RKO (cell line): ENCODE data around the gene PC.
A peak's percentile ranks its signal among the peaks of the same experiment; 100 is the strongest.
"Not testable (repeated sequence)": the region's sequence is repeated elsewhere in the genome, so short reads cannot be mapped to it uniquely, and the experiment has no call there.

ENCODE experiments used
- DNase-seq: peaks from one replicate; pipeline ENCODE4 v3.0.0-alpha.2; 2016; ENCODE audit warnings: low spot score

The PC gene

DNA sequence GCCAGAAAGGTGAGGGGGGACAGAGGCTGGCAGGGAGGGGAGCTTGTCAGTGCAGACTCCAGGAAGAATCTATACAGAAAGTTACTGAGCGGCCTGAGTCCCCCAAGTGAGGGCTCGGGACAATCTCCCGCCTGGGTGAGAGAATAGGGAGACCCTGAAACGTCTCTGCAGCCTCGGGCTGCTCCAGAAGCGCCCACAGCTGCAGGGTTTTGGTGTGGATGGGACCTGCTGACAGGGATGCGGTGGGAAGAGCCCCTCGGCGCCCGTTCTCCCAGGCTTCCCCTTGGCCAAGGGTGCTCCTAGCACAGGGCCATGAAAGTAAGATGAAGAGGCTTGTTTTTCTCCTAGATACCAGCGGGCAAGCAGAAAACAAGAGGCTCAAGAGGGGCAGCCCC, 115.7 kb downstream of the PC start:
- DNase-seq: no peak

DNA sequence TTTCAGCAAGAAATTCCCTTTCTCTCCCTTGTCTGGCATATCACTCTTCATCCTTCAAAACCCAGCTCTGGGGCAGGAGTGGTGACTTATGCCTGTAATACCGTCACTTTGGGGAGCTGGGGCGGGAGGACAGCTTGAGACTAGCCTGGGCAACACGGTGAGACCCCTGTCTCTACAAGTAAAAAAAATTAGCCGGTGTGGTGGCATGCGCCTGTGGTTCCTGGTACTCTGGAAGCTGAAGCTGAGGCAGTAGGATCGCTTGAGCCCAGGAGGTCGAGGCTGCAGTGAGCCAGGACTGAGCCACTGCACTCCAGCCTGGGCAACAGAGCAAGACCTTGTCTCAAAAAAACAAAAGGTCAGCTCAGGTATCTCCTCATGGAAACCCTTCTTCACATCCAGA, 116.3 kb downstream of the PC start:
- DNase-seq: no peak

DNA sequence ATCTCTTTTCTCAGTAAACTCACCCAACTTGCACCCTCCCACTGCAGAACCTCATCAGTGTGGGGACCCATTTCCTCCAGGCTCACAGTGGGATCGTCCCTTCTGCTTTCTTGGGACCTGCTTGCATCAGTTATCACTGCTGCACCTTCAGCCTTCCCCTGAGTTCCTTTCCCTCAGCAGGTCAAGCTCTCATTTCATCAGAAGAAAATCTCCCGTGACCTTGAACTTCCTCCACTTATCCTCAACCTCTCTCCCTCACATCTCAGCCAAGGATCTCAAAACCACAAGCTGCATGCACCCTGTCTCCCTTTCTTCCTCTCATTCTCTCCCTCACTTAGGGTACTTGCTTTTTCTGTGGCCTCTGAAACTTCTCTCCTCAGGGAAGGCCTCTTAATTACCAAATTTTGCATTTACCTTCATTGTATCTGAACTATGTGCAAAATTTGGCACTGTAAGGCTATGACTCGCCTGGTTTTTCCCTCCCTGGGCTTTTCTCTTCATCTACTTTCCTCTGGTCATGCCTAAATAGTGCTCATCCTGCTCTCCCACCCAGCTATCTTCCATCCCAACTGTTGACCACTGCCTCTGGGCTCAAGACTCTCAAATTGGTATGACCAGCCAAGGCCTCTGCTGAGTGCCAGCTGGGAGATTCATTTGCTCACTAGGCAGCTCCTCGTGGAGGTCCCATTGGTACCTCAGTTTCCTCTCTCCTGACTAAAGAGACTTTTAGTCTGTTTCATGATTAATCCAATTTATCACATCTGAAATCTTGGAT, 117.7 kb downstream of the PC start:
- no peak for DNase-seq

DNA sequence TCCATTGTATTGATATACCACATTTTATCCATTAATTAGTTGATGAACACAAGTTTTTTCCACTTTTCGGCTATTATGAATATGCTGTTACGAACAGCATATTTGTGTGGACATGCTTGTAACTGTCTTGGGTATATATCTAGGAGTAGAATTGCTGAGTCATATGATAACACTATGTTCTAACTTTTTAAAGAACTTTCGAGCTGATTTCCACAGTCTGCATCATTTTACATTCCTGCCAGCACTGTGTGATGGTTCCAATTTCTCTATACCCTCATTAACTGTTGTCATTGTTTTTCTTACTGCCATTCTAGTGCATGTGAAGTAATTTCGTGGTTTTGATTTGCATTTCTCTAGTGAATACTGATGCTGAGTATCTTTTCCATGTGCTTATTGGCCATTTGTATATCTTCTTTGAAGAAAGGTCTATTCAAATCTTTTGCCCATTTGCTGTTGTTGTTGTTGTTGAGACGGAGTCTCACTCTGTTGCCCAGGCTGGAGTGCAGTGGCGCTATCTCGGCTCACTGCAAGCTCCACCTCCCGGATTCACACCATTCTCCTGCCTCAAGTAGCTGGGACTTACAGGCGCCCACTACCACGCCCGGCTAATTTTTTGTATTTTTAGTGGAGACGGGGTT, 122.3 kb downstream of the PC start:
- no peak for DNase-seq

DNA sequence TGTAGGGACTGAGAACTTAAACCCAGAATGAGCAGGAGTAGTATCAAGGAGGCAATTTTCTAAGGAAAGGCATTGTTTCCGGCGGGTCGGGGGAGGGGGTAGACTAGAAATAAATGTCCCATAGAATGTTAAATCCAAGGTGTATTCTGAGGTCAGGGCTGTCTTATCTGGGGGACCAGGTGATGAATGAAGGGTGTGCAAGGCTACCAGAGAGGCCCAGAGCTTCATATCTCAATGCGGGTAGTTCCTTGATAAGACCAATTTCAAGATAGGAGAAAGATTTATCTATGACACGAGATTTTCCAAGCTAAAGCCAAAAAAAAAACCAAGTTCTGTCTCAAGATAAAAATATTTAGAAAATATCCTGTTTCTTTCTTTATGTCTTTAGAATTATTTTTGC, 123.2 kb downstream of the PC start:
- DNase-seq: no peak

DNA sequence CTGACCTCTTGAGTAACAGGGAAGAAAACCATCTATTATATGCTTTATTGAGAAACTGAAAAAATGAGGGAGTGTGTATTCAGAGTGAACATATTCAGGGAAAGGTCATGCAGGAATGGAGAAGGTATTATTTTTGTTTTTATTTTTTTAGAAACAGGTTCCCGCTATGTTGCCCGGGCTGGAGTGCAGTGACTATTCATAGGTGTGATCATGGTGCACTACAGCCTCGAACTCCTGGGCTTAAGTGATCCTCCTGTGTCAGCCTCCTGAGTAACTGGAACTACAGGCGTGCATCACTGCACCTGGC, 123.7 kb downstream of the PC start:
- no peak for DNase-seq

DNA sequence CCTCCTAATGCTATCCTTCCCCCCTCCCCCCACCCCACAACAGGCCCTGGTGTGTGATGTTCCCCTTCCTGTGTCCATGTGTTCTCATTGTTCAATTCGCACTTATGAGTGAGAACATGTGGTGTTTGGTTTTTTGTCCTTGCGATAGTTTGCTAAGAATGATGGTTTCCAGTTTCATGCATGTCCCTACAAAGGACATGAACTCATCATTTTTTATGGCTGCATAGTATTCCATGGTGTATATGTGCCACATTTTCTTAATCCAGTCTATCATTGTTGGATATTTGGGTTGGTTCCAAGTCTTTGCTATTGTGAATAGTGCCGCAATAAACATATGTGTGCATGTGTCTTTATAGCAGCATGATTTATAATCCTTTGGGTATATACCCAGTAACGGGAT, 133.6 kb downstream of the PC start:
- not testable (repeated sequence) for DNase-seq

DNA sequence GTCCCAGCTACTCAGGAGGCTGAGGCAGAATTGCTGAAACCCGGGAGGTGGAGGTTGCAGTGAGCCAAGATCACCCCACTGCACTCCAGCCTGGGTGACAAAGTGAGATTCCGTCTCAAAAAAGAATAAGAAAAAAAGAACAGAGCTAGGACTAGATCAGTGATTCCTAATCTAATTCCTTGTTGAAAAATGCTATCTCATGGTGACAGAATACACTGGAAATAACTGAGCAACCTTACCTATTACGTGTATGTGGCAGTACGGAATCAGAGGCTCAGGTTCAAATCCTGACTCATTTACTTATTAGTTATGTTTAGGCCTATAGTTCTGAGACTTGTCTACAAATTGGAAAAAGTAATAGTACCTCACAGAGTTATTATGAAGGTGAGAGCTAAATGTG, 134.5 kb downstream of the PC start:
- no peak for DNase-seq

DNA sequence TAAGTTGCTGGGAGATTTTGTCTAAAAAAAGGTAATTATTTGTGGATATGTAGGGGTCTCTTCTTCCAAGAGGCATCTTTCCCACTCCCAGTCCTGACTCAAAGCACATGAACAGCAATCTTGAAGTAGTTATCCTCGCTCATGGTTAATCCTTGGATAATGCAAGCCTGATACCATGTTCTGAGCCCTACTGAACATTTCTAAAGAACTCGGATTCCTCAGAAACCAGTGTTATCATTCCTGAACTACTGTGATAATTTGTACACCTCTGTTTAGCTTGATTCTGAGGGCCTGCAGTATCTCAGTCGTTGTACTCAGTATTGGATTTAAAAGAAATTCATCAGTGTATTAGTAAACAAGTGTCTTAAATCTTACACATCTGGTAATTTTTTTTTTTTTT, 137.3 kb downstream of the PC start:
- no peak for DNase-seq

DNA sequence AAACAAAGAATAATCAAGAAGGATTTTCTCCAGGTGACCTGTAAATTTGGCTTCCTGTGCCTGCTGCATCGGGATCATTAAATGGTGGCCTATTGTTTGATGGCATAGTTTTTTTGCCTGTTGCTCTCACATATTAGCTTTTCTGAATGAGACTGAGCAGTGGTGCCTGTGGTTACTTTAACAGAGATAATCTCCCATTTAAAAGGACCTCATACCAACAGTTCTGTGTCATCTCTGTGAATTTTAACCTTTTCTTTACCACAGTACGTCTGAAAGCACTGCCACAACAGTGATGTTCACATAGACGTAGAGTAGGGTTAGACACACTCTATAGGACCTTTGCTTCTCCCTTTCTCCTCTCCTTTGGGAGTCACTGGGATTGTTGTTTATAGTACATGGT, 137.8 kb downstream of the PC start:
- no peak for DNase-seq

DNA sequence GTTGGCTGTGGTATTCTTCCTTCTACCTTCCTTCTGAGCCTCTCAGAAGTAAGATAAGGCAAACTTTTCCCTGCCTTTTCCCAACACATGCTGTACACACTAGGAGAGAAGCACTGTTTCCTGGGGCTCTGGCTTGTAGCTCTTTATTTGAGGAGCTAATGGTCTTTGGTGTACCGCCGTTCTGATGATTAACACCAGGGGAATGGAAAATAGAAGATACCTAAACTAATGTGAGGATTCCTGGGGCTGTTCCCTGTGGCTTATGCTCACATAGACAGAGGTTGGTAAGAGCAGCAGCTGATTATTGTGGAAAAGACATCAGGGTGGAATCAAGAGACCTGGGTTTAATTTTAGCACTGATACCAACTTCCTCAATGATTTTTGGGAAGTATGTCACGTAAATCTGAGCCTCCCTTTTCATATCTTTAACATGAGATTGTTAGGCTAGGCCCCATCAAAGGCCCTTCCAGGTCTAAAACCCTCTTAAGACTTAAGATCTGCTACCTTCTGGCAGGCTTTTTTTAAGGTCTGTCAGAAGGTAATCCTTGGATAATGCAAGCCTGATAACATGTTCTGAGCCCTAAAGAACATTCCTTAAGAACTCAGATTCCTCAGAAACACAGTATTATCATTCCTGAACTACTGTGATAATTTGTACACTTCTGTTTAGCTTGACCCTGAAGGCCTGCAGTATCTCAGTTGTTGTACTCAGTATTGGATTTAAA, 139.8 kb downstream of the PC start:
- no peak for DNase-seq

DNA sequence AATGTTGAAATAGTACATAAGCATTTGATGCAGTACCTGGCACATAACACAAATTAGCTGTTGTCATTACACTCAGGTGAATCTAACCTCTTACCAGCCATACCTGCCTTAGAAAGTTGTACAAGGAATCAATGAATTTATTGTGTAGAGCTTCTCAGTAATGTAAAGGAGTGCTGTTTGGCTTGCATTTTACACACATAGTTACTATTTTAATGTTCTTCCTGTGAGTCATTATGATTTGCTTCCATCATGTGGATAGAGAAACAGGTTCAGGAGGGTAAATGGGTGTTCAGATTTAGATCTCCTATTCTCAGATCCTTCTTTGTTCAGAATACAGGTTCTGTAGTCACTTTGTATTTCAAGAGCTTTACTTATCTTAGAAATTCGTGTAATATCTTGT, 142.5 kb downstream of the PC start:
- DNase-seq: peak; percentile 27

DNA sequence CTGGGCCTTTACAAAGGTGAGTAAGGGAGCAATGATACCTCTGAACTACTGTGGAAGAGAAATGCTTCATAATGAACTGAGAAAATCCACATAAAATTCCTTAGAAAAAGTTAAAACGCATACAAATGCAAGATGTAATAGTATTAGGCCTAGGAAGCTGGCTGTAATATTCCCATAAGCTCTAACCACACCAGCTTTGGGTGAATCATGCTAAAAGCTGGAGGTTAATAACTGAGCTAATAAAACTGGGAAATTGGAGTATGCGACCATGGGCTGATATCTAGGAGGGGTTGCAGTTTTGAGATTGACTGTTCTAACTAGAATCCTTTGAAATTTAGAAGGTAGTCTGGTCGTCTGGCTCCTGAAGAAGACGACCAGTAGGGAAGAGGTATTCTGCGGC, 143.5 kb downstream of the PC start:
- DNase-seq: no peak

DNA sequence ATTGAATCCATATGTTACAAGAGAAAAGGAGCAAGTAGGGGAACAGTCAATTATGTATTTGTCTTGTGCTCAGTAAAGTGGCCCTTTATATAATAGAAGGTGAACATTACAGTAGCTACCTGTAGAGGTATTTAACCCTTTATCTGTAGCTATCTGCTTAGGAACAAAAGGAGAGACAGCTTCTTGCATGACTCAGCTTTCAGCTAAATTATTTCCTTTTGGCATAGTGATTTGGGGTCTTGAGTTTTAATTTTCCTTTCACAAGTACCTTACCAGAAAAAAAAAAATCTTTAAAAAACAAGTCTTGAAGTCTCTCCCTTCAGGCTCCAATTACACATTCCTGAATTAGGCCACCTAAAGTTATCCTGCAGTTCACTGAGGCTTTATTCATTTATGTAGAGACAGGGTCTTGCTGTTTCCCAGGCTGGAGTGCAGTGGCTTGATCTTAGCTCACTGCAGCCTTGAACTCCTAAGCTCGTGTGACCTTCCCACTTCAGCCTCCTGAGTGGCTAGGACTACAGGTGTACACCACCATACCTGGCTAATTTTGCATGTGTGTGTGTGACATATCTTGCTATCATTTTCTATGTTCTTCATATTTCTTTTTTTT, 147.5 kb downstream of the PC start:
- no peak for DNase-seq

DNA sequence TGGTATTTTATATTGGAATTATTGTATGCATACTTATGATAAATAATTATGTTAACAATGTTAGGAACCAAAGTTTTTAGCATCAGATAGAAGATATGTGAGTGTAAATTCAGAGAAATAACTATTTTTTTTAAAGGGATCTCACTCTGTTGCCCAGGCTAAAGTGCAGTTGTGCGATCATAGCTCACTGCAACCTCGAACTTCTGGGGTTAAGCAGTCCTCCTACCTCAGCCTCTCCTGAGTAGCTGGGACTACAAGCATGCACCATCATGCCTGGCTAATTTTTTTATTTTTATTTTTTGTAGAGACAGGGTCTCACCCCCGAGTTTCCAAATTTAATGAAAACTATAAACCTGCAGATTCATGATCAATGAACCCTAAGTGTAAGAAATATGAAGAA, 148.6 kb downstream of the PC start:
- DNase-seq: no peak

DNA sequence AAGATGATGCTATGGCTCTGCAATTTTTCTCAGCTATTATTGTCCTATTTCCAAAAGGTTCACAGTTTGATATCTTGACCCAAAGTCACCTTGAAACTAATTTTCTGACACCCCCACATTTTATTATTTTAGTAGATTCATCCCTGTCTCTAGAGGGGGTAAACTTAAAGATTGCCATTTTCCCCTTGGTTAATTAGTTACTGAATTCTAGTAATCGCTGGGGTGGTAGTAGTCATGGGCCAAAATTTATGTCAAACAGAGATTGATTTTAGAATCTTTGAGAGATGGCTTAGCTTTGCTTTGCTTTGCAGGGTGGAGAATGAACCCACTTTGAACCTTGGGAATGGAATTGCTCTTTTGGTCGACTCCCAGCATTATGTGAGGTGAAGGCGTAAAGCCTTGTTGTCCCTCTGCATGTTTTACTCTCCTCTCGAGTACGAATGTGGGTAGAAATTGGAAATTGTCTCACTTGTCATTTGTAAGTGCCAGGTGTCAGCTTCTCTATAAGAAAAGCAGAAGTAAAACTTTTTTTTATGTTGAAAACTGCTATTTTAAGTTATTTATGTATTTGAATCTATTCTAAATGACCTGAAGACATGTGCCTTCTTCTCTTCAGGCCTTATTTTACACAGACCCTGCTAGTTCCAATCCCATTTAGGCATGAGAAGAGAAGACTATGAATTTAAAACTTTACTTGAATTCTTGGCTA, 157.3 kb downstream of the PC start:
- DNase-seq: no peak

DNA sequence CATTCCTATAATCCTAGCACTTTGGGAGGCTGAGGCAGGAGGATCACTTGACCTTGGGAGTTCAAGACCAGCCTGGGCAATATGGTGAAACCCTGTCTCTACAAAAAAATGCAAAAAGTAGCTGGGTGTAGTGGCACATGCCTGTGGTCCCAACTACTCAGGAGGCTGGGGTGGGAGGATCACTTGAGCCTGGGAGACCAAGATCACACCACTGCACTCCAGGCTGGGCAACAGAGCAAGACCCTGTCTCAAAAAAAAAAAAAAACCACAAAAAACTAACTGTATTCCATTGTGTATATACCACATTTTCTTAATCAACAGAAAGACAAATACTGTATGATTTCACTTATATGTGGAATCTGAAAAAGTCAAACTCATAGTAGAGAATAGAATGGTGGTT, 158.4 kb downstream of the PC start:
- DNase-seq: not testable (repeated sequence)
